SKM-1 (cell line): ENCODE results near the gene S100PBP.
"Not testable (repeated sequence)": the region's sequence is repeated elsewhere in the genome, so short reads cannot be mapped to it uniquely, and the experiment has no call there.

Experiments used
- DNase-seq: peaks from one replicate; lab custom pipeline; 2025; ENCODE audit not compliant: unreplicated experiment; lab: John Stamatoyannopoulos, UW

The S100PBP gene

GRCh38 chr1:32898958-32899357 lies 81.5 kb downstream of the S100PBP start:
- DNase-seq = no peak

- no peak for DNase-seq
Observed at GRCh38 chr1:32899586-32900296, 82.3 kb downstream of the S100PBP start.

GRCh38 chr1:32900371-32900955 lies 83.0 kb downstream of the S100PBP start:
- no peak for DNase-seq

DNA sequence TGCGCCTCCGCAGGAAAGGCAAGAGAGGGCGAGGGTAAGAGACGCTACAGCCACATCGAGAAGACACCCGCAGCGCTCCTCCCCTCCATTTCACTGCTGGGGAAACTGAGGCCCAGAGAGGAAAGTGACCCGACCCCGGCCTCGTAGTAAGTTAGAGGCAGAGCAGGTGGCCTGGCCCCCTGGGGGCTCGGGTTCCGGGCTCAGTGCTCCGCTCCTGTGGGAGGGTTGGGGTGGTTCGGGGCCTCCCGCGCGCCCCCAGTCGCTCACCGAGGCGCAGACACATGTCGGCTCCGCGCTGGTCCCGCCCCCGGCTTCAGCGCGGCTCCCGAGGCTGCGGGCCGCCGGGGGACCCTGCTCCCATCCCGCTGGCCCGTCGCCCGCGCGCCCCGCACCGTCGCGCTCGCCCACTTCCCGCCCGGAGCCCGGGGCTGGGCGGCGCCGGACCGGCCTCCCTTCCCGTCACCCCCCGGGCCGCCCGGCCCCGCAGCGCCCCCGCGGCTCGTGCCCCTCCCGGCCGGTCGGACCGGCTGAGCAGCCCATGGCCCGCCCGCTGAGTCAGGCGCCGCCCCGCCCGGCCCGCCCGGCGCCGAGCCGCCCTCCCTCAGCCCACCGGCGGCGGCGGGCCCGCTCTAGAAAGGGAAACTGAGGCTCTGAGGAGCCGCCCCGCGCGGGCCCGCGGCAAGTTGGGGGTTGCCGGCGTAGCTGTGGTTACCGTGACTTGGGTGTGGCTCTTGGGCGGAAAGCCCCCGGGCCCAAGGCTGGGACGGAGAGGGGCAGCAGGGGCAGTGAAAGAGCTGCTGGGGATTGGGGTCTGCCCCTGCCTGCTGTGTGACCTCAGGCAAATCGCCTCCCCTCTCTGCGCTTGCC lies 83.7 kb downstream of the S100PBP start, which contains the start of gene TMEM54:
TSS of gene TMEM54 (minus strand) at position 434 of the 867 bp plus-strand sequence. CDS start at position 283, 151 bp downstream.
- DNase-seq = no peak

DNA sequence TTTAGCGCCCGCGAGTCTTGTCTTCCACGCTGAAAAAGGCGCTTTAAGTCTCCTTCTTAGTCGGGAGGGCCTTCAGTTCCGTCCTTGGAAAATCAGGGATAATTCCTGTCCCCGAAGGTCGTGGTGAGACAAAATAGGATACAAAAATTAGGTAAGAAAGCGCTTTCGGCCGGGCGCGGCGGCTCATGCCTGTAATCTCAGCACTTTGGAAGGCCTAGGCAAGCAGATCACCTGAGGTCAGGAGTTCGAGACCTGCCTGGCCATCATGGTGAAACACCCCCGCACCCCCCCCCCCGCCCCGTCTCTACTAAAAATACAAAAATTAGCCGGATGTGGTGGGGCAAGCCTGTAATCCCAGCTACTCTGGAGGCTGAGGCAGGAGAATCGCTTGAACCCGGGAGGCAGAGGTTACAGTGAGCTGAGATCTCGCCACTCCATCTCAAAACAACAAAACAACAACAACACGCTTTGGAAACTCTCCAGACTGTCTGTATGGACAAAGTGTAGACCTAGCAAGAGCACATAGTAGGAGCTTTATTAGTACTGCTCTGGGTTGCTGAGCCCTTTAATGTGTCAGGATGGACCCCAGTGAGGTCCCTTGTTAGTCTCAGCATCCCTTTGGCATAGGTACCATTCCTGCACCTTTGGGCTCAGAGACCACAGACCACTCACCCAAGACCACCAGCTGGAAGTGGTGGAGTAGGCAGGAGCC lies 84.5 kb downstream of the S100PBP start:
- DNase-seq = no peak

- no peak for DNase-seq
Observed at GRCh38 chr1:32902535-32902920, 85.1 kb downstream of the S100PBP start.

DNA sequence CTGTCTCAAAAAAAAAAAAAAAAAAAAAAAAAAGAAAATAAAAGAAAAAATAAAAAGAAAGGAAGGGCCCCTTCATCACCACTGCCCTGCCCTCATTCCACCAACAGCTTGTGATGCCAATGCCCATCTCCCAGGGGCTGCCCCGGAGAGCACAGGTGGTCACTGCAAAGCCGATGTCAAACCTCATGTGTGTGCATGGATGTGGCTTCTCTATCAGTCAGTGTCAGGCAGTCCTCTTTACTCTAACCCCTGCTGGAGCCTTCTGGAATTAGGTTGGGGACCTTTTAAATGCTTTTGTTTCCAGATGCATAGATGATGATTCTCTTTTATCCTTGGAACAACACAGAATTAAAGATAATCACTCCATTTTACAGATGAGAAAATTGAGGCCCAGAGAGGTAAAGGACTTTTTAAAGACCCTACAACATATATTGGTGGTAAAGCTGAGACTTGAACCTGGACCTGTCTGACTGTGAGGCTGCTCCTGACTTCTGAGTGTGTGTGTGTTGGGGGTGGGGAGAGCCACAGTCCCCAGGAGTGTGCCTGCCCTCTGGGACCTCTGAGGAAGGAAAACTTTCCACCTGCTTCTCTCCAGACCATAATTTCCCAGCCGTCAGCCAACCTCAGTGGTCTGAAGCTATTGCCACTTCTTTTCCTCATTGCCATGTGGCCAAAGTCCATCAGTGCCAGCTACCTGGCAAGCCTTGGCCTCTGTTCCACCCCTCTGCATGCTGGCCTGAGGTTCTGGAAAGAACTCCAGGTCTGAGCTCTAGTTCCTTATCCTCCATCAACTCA lies 86.7 kb downstream of the S100PBP start:
- no peak for DNase-seq

GRCh38 chr1:32904797-32905196 lies 87.3 kb downstream of the S100PBP start:
- DNase-seq = no peak

GRCh38 chr1:32905588-32905987 lies 88.1 kb downstream of the S100PBP start:
- DNase-seq = not testable (repeated sequence)

DNA sequence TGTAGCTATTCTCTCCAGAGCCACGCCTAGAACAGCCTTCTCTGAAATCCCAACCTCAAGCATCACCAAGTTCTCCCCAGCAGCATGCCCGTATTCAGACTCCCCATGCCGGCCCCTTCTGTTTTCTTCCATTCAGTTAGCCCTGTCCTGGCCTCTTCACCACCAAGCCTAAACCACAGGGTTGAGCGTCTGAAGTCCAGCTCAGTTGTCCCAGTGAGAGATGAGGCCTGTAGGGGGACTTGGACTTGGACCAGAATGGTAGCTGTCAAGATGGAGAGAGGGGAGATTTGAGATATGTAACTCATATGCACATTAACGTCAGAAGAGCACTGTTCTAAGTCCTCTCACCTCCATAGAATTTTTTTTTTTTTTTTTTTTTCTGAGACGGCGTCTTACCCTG lies 89.2 kb downstream of the S100PBP start:
- no peak for DNase-seq

- DNase-seq = no peak
Observed at GRCh38 chr1:32907435-32907834, 90.0 kb downstream of the S100PBP start.
